Measurements from ENCODE around the gene RELT.
"Not testable (repeated sequence)": the region's sequence is repeated elsewhere in the genome, so short reads cannot be mapped to it uniquely, and the experiment has no call there.

The RELT gene

GRCh38 chr11:73426219-73426850 lies 50.1 kb downstream of the RELT start:
- in situ Hi-C loops (cut with MboI; ENCODE audit: low sequenced_read_pairs), result no loop called here

GRCh38 chr11:73428227-73428626 lies 52.0 kb downstream of the RELT start:
- in situ Hi-C loops (cut with MboI; ENCODE audit: low sequenced_read_pairs), result no loop called here

- in situ Hi-C loops (cut with MboI; ENCODE audit: low sequenced_read_pairs), result no loop called here
These were observed 52.5 kb downstream of the RELT start for GRCh38 chr11:73428699-73429098.

DNA sequence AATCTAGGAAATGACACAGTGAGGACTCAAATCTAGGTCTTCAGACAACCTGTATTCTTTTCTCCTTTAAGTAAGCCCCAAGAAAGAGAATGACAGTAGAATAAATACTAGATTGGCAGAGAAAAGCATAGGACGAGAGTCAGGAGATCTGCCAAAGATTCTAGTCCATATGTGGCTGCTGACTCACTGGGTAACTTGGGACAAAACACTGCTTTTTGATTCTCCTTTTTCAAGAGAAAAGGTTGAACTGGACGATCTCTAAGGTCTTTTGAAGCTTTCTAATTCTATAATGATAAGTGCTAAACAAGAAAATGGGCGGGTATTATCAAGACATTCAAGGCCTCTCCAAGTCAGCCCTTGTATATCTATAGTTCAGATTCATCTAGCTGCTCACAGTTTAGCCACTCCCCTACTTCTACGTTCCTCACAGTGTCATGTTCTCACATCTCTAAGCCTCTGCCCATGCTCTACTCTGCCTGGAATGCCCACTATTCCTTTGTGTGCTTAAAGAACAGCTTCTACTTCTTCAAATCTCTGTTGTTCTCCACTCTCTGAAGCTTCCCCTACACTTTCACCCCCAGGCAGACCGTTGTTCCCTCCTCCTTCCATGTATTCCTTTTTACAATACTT lies 53.0 kb downstream of the RELT start:
- in situ Hi-C loops (cut with MboI; ENCODE audit: low sequenced_read_pairs), result no loop called here

GRCh38 chr11:73430326-73430725 lies 54.1 kb downstream of the RELT start:
- in situ Hi-C loops (cut with MboI; ENCODE audit: low sequenced_read_pairs), result no loop called here

DNA sequence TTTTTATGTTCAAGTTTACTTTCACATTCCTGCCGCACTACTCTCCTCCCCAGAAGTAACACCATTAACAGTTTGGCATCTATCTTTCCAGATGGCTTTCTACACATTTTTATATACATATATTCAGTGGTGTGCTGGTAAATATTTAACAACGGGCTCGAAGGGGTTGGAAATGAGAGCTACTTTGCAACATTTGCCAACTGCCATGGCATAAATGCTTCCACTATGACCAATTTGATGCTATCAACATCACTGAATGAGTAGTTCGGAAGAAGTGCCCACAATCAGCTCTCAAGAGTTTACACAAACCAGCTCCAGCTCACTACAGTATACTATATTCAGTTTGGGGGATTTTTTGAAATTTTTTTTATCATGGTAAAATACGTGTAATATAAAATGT lies 55.2 kb downstream of the RELT start:
- in situ Hi-C loops (cut with MboI; ENCODE audit: low sequenced_read_pairs), result no loop called here

- in situ Hi-C loops (cut with MboI; ENCODE audit: low sequenced_read_pairs), result not testable (repeated sequence)
These were observed 60.7 kb downstream of the RELT start for GRCh38 chr11:73436859-73437258.

- in situ Hi-C loops (cut with MboI; ENCODE audit: low sequenced_read_pairs), result no loop called here
These were observed 63.0 kb downstream of the RELT start for GRCh38 chr11:73439002-73439843.

- in situ Hi-C loops (cut with MboI; ENCODE audit: low sequenced_read_pairs), result no loop called here
These were observed 69.8 kb downstream of the RELT start for GRCh38 chr11:73445980-73446379.

GRCh38 chr11:73446766-73447165 lies 70.6 kb downstream of the RELT start:
- in situ Hi-C loops (cut with MboI; ENCODE audit: low sequenced_read_pairs), result no loop called here
